ENCODE measurements around the gene FAM200B. TPM values are rescaled to one million over a fixed set of nuclear protein-coding genes. Genes with fewer than 3 reads are reported as not detected.

FAM200B gene
- total RNA-seq, 3 donors from 2014 or later (not counting 1 experiment from before 2014, with no cell fraction given): 14.3 to 15.6 (median 14.5) TPM

DNA sequence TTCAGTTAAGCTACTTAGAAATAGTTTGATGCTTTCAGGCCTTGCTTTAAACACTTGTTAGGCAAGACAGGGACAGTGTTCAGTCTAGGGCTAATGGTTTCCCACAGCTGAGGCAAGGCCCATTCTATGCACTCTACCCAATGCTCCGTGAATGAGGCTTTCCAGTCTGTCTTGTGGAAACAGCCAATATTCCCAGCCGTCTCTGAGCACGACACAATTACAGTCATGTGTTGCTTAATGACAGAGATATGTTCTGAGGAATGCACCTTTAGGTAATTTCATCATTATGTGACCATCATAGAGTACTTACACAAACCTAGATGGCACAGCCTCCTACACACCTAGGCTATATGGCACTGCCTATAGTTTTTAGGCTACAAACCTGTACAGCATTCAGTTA is 9.5 kb upstream of the FAM200B start:
- H3K27ac Mint-ChIP-seq: no peak overlapping the region
- 100% methylated on average over 3 of the region's 3 CpGs for WGBS (ENCODE audit: insufficient coverage)
- intact Hi-C loops (cut with micrococcal nuclease): no loop called here
- H3K4me1 Mint-ChIP-seq: no peaks in the 10 kb centered on the region
- H3K36me3 Mint-ChIP-seq: no peaks in the 10 kb centered on the region
- no peaks in the 10 kb centered on the region for H3K27me3 Mint-ChIP-seq (ENCODE audit: low read depth in 2 of 2)
- H3K27ac ChIP-seq (ENCODE audit: low read length): no peak overlapping the region
- TF ChIP-seq, protein P1, sequence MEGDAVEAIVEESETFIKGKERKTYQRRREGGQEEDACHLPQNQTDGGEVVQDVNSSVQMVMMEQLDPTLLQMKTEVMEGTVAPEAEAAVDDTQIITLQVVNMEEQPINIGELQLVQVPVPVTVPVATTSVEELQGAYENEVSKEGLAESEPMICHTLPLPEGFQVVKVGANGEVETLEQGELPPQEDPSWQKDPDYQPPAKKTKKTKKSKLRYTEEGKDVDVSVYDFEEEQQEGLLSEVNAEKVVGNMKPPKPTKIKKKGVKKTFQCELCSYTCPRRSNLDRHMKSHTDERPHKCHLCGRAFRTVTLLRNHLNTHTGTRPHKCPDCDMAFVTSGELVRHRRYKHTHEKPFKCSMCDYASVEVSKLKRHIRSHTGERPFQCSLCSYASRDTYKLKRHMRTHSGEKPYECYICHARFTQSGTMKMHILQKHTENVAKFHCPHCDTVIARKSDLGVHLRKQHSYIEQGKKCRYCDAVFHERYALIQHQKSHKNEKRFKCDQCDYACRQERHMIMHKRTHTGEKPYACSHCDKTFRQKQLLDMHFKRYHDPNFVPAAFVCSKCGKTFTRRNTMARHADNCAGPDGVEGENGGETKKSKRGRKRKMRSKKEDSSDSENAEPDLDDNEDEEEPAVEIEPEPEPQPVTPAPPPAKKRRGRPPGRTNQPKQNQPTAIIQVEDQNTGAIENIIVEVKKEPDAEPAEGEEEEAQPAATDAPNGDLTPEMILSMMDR (IDR thresholded peaks at IDR 0.05): no peak
- no peaks in the 10 kb centered on the region for H3K9me3 ChIP-seq (ENCODE audit: control insufficient read depth, insufficient read depth, low read length)
- ATAC-seq (no peak), DNase-seq (no peak)
- no peaks in the 10 kb centered on the region for H3K4me1 ChIP-seq (ENCODE audit: control insufficient read depth, insufficient read depth, low read length)
- H3K9me3 Mint-ChIP-seq: no peaks in the 10 kb centered on the region
- no peaks in the 10 kb centered on the region for H3K36me3 ChIP-seq (ENCODE audit: control insufficient read depth, insufficient read depth, low read length)
- no peak overlapping the region for H3K4me3 Mint-ChIP-seq
- H3K27me3 ChIP-seq (ENCODE audit: control insufficient read depth, insufficient read depth, low read length): no peaks in the 10 kb centered on the region
- no peak overlapping the region for H3K4me3 ChIP-seq (ENCODE audit: low read length)

DNA sequence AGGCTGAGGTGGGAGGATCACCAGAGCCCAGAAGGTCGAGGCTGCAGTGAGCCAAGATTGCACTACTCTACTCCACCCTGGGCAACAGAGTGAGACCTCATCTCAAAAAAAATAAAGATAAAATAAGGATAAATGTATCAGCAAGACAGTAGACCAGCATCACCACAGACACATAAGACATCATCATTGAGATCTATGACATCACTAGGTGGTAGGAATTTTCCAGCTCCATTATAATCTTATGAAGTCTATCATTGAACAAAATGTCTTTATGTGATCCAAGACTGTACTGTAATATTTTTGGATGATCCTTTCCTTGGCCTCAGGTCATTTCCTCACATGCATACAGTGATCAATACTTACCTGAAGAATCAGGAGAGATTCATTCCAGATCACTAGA is 8.3 kb upstream of the FAM200B start:
- Mint-ChIP-seq H3K27ac (no peak overlapping the region), H3K4me3 (no peak overlapping the region), H3K27me3 (ENCODE audit: low read depth in 2 of 2) (no peaks in the 10 kb centered on the region), H3K9me3 (no peaks in the 10 kb centered on the region), H3K36me3 (no peaks in the 10 kb centered on the region), H3K4me1 (no peaks in the 10 kb centered on the region)
- no peak for ATAC-seq
- Histone ChIP-seq H3K27me3 (ENCODE audit: control insufficient read depth, insufficient read depth, low read length) (no peaks in the 10 kb centered on the region), H3K9me3 (ENCODE audit: control insufficient read depth, insufficient read depth, low read length) (no peaks in the 10 kb centered on the region), H3K4me3 (ENCODE audit: low read length) (no peak overlapping the region), H3K27ac (ENCODE audit: low read length) (no peak overlapping the region), H3K36me3 (ENCODE audit: control insufficient read depth, insufficient read depth, low read length) (no peaks in the 10 kb centered on the region), H3K4me1 (ENCODE audit: control insufficient read depth, insufficient read depth, low read length) (no peaks in the 10 kb centered on the region)
- intact Hi-C loops (cut with micrococcal nuclease): no loop called here
- TF ChIP-seq, protein P1 (IDR thresholded peaks at IDR 0.05): no peak
- DNase-seq: no peak
- WGBS (ENCODE audit: insufficient coverage): no CpG with 5 or more reads among the region's 1 CpG

DNA sequence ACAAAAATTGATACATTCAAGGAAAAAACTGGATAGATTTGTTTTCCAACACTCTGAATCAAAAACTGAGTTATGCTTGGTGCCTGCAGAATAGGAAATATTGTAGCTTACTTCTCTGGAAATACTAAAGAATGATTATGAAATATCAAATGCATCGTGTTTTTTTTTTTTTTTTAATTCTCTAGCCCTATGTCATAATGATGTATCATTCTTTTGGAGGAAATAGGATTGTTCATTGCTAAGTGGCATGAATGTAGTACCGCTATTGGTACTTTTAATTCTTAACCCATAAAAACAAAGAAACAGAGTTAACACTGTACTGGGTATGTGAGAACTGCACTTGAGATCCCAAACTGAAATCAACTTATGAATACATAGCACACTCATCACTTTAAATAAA is 7.6 kb upstream of the FAM200B start:
- Mint-ChIP-seq H3K9me3 (no peaks in the 10 kb centered on the region), H3K27me3 (ENCODE audit: low read depth in 2 of 2) (no peaks in the 10 kb centered on the region), H3K27ac (no peak overlapping the region), H3K4me1 (no peaks in the 10 kb centered on the region), H3K36me3 (no peaks in the 10 kb centered on the region), H3K4me3 (no peak overlapping the region)
- intact Hi-C loops (cut with micrococcal nuclease): no loop called here
- Histone ChIP-seq H3K27ac (ENCODE audit: low read length) (no peak overlapping the region), H3K36me3 (ENCODE audit: control insufficient read depth, insufficient read depth, low read length) (no peaks in the 10 kb centered on the region), H3K4me3 (ENCODE audit: low read length) (no peak overlapping the region), H3K9me3 (ENCODE audit: control insufficient read depth, insufficient read depth, low read length) (no peaks in the 10 kb centered on the region), H3K27me3 (ENCODE audit: control insufficient read depth, insufficient read depth, low read length) (no peaks in the 10 kb centered on the region), H3K4me1 (ENCODE audit: control insufficient read depth, insufficient read depth, low read length) (no peaks in the 10 kb centered on the region)
- ATAC-seq: no peak
- TF ChIP-seq, protein P1 (IDR thresholded peaks at IDR 0.05): no peak
- no peak for DNase-seq
- WGBS (ENCODE audit: insufficient coverage): no CpG with 5 or more reads among the region's 2 CpGs

DNA sequence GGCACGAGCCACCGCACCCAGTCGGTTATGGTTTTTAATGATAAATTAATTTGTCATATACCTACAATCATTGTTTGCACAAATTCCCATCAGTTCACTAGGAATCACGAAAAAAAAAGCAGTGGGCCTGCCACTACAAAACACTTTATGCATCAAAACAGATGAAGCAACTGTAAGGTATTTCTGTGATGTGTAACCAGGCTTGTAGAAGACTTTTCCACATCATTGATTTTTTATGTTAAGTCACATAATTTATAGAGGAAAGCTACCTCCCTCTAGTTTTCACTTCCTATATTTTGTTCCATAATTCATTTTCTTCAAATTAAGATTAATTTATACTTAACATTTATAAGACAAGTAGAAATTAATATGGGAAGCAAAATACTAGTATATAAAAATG is 6.7 kb upstream of the FAM200B start:
- Mint-ChIP-seq H3K4me1 (no peaks in the 10 kb centered on the region), H3K27ac (no peak overlapping the region), H3K4me3 (no peak overlapping the region), H3K9me3 (no peaks in the 10 kb centered on the region), H3K36me3 (no peaks in the 10 kb centered on the region), H3K27me3 (ENCODE audit: low read depth in 2 of 2) (no peaks in the 10 kb centered on the region)
- Histone ChIP-seq H3K4me3 (ENCODE audit: low read length) (no peak overlapping the region), H3K27me3 (ENCODE audit: control insufficient read depth, insufficient read depth, low read length) (no peaks in the 10 kb centered on the region), H3K9me3 (ENCODE audit: control insufficient read depth, insufficient read depth, low read length) (no peaks in the 10 kb centered on the region), H3K4me1 (ENCODE audit: control insufficient read depth, insufficient read depth, low read length) (no peaks in the 10 kb centered on the region), H3K36me3 (ENCODE audit: control insufficient read depth, insufficient read depth, low read length) (no peaks in the 10 kb centered on the region), H3K27ac (ENCODE audit: low read length) (no peak overlapping the region)
- 100% methylated on average over 3 of the region's 4 CpGs for WGBS (ENCODE audit: insufficient coverage)
- TF ChIP-seq, protein P1 (IDR thresholded peaks at IDR 0.05): no peak
- ATAC-seq (no peak), DNase-seq (no peak)
- intact Hi-C loops (cut with micrococcal nuclease): no loop called here
